Activated T-cell treated with anti-CD3 and anti-CD28 coated beads, Interleukin-2, amount 50 U/mL, for 1 hour (primary cell): ENCODE data around the gene C17orf78.
A peak's percentile ranks its signal among the peaks of the same experiment; 100 is the strongest.
"Not testable (repeated sequence)": the region's sequence is repeated elsewhere in the genome, so short reads cannot be mapped to it uniquely, and the experiment has no call there.

Experiments used
- DNase-seq: peaks from one replicate; pipeline ENCODE4 v3.0.0-alpha.2; 2020

C17orf78 gene

GRCh38 chr17:37375706-37376105, at the start of gene C17orf78:
C17orf78 (plus strand) TSS chr17:37375985; CDS start chr17:37376093, 108 bp downstream.
- no peak for DNase-seq

GRCh38 chr17:37327341-37328090, 48.3 kb upstream of the C17orf78 start:
- no peak for DNase-seq

GRCh38 chr17:37338847-37339246, 36.9 kb upstream of the C17orf78 start:
- no peak for DNase-seq

DNA sequence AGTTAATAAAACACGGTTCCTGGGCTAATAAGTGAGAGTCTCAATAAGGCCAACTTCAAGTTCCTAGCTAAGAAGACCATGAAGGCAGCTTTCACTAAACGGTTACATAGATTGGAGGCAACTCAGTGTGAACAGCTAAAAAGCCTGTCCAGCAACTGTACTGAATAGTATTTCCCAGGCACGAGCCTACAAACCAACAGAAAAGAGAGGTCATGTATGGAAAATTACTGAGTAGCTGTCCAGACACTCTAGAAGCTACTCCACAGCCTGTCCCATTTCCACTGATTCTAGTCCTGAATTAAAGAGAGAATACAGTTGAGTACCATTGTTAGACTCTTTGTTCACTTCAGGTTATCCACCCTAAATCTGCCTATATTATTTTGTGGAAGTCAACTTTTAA, 36.5 kb upstream of the C17orf78 start:
- no peak for DNase-seq

DNA sequence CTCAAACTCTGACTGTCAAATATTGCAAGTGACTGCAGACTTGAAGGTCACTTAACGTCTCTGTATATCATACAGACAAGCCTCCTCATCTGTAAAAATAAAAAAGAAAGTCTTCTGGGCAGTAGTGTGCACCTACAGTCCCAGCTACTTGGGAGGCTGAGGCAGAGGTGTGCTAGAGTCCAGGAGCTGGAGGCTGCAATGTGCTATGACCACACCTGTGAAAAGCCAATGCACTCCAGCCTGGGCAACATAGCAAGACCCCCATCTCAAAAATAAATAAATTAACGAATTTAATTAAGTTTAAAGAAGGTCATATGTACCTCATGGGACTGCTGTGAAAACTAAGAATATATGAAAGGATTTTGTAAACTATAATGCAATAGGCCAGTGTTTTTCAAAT, 35.0 kb upstream of the C17orf78 start:
- DNase-seq, result no peak

GRCh38 chr17:37342589-37342988, 33.2 kb upstream of the C17orf78 start:
- DNase-seq, result no peak

GRCh38 chr17:37344519-37344918, 31.3 kb upstream of the C17orf78 start:
- no peak for DNase-seq

DNA sequence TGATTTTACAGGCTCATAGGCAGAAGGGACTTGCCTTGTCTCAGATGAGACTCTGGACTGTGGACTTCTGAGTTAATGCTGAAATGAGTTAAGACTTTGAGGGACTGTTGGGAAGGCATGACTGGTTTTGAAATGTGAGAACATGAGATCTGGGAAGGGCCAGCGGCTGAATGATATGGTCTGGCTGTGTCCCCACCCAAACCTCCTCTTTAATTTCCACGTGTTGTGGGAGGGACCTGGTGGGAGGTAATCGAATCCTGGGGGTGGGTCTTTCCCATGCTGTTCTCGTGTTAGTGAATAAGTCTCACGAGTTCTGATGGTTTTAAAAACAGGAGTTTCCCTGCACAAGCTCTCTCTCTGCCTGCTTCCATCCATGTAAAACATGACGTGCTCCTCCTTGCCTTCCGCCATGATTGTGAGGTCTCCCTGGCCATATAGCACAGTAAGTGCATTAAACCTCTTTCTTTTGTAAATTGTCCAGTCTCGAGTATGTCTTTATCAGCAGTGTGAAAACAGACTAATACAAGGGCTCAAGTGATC, 28.9 kb upstream of the C17orf78 start:
- DNase-seq, result not testable (repeated sequence)

DNA sequence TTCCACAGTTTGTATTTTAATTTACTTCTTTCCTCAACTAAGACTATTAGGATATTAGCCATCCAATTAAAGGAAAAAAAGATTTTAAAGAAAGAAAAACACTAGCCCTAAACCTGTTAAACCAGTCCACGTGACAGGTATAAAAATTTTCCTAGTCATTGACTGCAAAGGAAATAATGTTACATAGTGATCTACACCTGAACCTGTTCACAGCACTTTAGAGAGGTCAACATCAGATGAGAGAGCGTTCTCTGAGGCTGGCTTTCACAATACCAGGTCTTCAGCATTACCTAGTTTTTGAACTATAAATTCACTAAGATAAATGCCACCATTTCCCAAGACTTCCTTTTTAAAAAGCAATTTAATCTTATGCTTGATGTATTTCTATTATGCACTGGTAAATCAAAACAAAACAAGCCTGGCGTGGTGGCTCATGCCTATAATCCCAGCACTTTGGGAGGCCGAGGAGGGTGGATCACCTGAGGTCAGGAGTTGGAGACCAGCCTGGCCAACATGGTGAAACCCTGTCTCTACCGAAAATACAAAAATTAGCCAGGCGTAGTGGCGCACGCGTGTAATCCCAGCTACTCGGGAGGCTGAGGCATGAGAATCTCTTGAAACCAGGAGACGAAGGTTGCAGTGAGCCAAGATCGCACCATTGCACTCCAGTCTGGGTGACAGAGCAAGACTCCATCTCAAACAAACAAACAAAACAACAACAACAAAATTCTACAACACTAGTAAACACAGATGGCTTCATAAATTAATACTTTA, 18.8 kb upstream of the C17orf78 start:
- DNase-seq, result not testable (repeated sequence)

- no peak for DNase-seq
Observed at GRCh38 chr17:37358098-37358829, 17.5 kb upstream of the C17orf78 start.

- peak; percentile 91 for DNase-seq
Observed at GRCh38 chr17:37358830-37359681, 16.7 kb upstream of the C17orf78 start.

- no peak for DNase-seq
Observed at GRCh38 chr17:37359682-37360188, 16.1 kb upstream of the C17orf78 start.

GRCh38 chr17:37360632-37361031, 15.2 kb upstream of the C17orf78 start:
- no peak for DNase-seq

- no peak for DNase-seq
Observed at GRCh38 chr17:37361543-37361942, 14.2 kb upstream of the C17orf78 start.

DNA sequence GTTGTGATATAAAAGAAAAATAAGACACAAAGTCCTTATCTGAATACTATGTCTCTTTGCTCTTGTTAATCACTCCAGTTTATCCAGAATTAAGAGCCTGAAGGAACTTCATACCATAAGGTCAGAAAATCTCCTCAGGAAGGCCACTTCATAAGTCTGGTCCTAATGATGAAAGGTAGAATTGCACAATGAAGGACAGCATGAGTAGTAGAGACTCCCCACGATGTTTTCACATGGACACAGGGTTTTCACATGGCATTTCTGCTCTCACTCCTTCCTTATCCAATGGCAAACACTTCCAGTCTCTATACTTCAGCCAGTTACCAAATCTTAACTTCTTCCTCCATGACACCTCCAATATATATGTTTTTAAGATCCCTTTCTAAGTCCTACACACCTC, 10.2 kb upstream of the C17orf78 start:
- DNase-seq, result no peak

- DNase-seq, result no peak
Observed at GRCh38 chr17:37368577-37368976, 7.2 kb upstream of the C17orf78 start.

- peak; percentile 53 for DNase-seq
Observed at GRCh38 chr17:37373530-37374159, 2.1 kb upstream of the C17orf78 start.

GRCh38 chr17:37382056-37382455, 6.3 kb downstream of the C17orf78 start:
- no peak for DNase-seq

GRCh38 chr17:37384560-37385149, 8.9 kb downstream of the C17orf78 start:
- no peak for DNase-seq

DNA sequence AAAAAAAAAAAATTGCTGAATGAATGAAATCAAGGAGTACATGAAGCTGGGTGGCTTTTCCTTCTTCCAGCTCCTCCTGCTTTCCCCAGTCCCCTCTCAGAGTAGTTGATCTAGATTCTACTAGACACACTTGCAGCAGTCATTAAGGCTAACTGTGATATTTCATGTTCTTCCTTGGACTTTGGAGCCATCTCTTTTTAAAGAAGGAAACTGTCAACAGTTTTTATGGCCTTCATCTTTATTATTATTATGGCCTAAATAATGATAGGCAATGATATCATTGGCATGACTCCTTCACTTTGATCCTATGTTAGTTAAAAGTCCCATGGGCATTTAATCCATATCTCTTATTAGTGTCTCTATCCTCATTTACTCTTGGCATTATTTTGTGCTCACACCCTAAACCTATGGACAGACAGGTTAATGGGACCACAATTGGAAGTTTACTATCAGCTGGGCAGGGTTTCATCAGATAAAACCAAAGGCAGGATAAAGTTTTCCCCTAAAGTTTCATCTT, 9.7 kb downstream of the C17orf78 start:
- no peak for DNase-seq

GRCh38 chr17:37386462-37386861, 10.7 kb downstream of the C17orf78 start:
- no peak for DNase-seq
